Cardiac fibroblast (primary cell): ENCODE measurements around the gene AKAP17A.

Experiments used
- DNase-seq, 2 donors: peaks; one replicate each; pipeline versions ENCODE4 v3.0.0 to v3.0.0-alpha.2; 2010; ENCODE audit warnings: low read depth in 2 of 2
- H3K4me3 ChIP-seq, 2 donors: replicated peaks in 1 of 2; 1 replicate in 1 of 2; 2 replicates in 1 of 2; pipeline ENCODE4 v1.5.1; 2011; ENCODE audit warnings: low read depth in 2 of 2, low read length in 2 of 2, mild to moderate bottlenecking in 2 of 2, moderate library complexity in 1 of 2
- CTCF ChIP-seq: IDR thresholded peaks from one replicate; pipeline ENCODE4 v1.5.1; 2011; ENCODE audit warnings: low read depth, mild to moderate bottlenecking, low read length, inconsistent platforms

Gene AKAP17A, protein sequence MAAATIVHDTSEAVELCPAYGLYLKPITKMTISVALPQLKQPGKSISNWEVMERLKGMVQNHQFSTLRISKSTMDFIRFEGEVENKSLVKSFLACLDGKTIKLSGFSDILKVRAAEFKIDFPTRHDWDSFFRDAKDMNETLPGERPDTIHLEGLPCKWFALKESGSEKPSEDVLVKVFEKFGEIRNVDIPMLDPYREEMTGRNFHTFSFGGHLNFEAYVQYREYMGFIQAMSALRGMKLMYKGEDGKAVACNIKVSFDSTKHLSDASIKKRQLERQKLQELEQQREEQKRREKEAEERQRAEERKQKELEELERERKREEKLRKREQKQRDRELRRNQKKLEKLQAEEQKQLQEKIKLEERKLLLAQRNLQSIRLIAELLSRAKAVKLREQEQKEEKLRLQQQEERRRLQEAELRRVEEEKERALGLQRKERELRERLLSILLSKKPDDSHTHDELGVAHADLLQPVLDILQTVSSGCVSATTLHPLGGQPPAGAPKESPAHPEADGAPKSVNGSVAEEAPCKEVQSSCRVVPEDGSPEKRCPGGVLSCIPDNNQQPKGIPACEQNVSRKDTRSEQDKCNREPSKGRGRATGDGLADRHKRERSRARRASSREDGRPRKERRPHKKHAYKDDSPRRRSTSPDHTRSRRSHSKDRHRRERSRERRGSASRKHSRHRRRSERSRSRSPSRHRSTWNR

DNA sequence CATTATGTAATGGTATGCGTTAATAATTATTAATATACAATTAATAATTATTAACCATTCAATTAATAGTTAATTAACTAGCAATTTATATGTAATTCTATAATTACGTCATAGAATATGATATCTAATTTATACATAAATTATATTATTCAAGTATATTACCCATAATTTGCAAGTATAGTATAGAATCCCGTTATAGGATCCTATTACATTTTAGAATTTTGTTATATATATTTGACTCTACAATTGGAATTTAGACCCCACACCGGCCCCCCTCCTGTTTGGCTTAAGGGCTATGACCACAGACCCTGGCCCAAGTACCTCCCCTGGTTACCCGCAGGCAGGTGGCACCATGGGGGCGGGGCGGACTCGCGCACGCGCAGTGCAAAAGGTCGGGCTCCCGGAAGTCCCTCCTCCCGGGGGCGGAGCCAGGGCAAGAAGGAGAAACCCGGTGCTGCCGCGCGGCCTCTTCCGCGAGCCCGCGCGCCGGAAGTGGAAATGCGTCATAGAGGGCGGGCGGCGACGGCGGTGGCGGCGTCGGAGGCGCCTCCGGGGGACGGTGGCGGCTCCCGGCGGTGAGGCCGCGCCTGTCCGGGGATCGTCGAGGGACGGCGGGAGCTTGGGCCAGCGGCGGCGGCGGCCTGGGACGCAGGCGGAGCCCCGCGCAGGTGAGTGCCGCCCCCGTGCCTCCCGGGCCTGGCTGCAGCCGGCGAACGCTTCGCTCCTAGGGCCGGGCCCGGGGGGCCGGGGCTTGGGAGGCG, at the start of gene AKAP17A:
Gene AKAP17A (plus strand): TSS at position 503 of the 761 bp plus-strand sequence. CDS start 1,859 bp downstream, outside the sequence.
- H3K4me3 ChIP-seq = peak within 1 kb of the TSS; percentile 92 to 96
- DNase-seq = peak; percentile 92 to 95

GRCh38 chrX:1542994-1543725, 48.2 kb upstream of the AKAP17A start:
- no peak overlapping the region for H3K4me3 ChIP-seq
- DNase-seq = no peak
- TF ChIP-seq CTCF = no peak

More for the DNA sequence above, at the start of gene AKAP17A:
- TF ChIP-seq CTCF = no peak

GRCh38 chrX:1545776-1546408, 45.5 kb upstream of the AKAP17A start:
- no peak for TF ChIP-seq CTCF
- H3K4me3 ChIP-seq = no peak overlapping the region
- DNase-seq = no peak

GRCh38 chrX:1546691-1547251, 44.6 kb upstream of the AKAP17A start:
- TF ChIP-seq CTCF = no peak
- H3K4me3 ChIP-seq = no peak overlapping the region
- DNase-seq = no peak

- H3K4me3 ChIP-seq = no peak overlapping the region
- DNase-seq = no peak
- TF ChIP-seq CTCF = no peak
Observed at GRCh38 chrX:1551959-1552546, 39.4 kb upstream of the AKAP17A start.
